SU-DHL-6 (cell line): ENCODE results near the gene LIPM.

ENCODE experiments used
- H2AFZ ChIP-seq: fragments of 200-600 bp; sonication (generic); 2 replicates; pipeline ENCODE4 v1.6.1; 2014; ENCODE audit warnings: low read depth, mild to moderate bottlenecking, moderate library complexity, mixed read lengths, antibody characterized with exemption, low read length; ENCODE audit not compliant: severe bottlenecking
- H3F3A ChIP-seq: fragments of 200-600 bp; shearing (Covaris generic); 2 replicates; pipeline ENCODE4 v1.6.0; 2016; ENCODE audit warnings: antibody characterized with exemption, mild to moderate bottlenecking; ENCODE audit not compliant: insufficient read depth
- H3K27ac ChIP-seq: fragments of 200-600 bp; sonication (generic); 2 replicates; pipeline ENCODE4 v1.5.1; 2016; ENCODE audit warnings: low read depth, mild to moderate bottlenecking, low read length, moderate library complexity, mixed read lengths
- H3K27me3 ChIP-seq: fragments of 200-600 bp; sonication (generic), shearing (Covaris generic); 2 replicates; pipeline ENCODE4 v1.6.0; 2014; ENCODE audit warnings: mild to moderate bottlenecking, low read length
- H3K36me3 ChIP-seq: fragments of 200-600 bp; sonication (generic); 2 replicates; pipeline ENCODE4 v1.6.1; 2014; ENCODE audit warnings: mild to moderate bottlenecking, low read length, mixed read lengths
- H3K4me2 ChIP-seq: fragments of 300-600, 200-600 bp; shearing (Covaris generic), sonication (generic); 2 replicates; pipeline ENCODE4 v1.6.0; 2014; ENCODE audit warnings: low read length, low read depth, mild to moderate bottlenecking; ENCODE audit not compliant: poor library complexity, severe bottlenecking
- H3K4me3 ChIP-seq: fragments of 200-600 bp; sonication (generic); 2 replicates; pipeline ENCODE4 v1.5.1; 2014; ENCODE audit warnings: antibody characterized with exemption, low read length, mild to moderate bottlenecking, mixed read lengths; ENCODE audit not compliant: insufficient read depth, poor library complexity, severe bottlenecking
- H3K79me2 ChIP-seq: fragments of 200-600 bp; sonication (generic); 2 replicates; pipeline ENCODE4 v1.6.1; 2014; ENCODE audit warnings: mild to moderate bottlenecking, low read length, moderate library complexity; ENCODE audit not compliant: insufficient read depth
- H3K9ac ChIP-seq: fragments of 200-600 bp; sonication (generic); 2 replicates; pipeline ENCODE4 v1.7.0; 2014; ENCODE audit warnings: mild to moderate bottlenecking, low read length
- H3K9me2 ChIP-seq: fragments of 200-600 bp; sonication (generic); replicated peaks from 2 replicates; pipeline ENCODE4 v1.6.1; 2014; ENCODE audit warnings: low read length; ENCODE audit not compliant: insufficient read depth
- H3K9me3 ChIP-seq: fragments of 200-600 bp; sonication (generic); 2 replicates; pipeline ENCODE4 v1.6.1; 2014; ENCODE audit warnings: low read length, mixed read lengths; ENCODE audit not compliant: insufficient read depth
- H4K20me1 ChIP-seq: fragments of 200-600 bp; sonication (generic); 2 replicates; pipeline ENCODE4 v1.6.1; 2014; ENCODE audit warnings: low read depth, mild to moderate bottlenecking, antibody characterized with exemption, low read length, moderate library complexity, mixed read lengths
- EZH2phosphoT487 ChIP-seq: fragments of 200-600 bp; sonication (generic), shearing (Covaris generic); conservative IDR thresholded peaks from 2 replicates; pipeline ENCODE4 v1.6.1; 2018; ENCODE audit warnings: mild to moderate bottlenecking, antibody characterized with exemption, low read length, moderate library complexity, mixed read lengths
- TF ChIP-seq, protein P1 (sequence below): fragments of 200-600 bp; sonication (generic); IDR thresholded peaks from one replicate; pipeline ENCODE4 v1.5.1; 2017; ENCODE audit warnings: antibody characterized with exemption, mild to moderate bottlenecking, low read length, moderate library complexity; ENCODE audit not compliant: insufficient read depth, poor library complexity, severe bottlenecking

The LIPM gene

DNA sequence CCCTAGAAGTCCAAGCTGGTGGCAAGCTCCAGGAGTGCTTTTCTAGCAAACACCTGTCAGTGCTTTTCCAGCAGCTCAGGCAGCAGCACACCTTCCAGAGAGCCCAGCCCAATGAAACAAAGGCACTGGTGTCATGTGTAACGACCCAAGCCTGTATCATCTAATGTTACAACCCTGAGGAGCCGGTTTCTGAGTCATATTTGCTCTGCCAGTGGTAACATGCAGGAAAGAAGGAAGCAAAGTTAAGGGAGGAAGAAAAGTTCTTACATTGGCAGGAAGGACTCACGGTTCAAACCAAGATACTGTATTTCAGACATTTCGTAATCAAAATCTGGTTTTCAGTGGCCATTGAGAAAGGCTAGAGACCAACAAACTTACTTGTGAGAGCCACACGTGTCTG is 49.2 kb downstream of the LIPM start, which contains the start of gene ANKRD22:
Gene ANKRD22 (minus strand): TSS at position 139 of the 400 bp plus-strand sequence. CDS start 237 bp downstream, outside the sequence.
- no peak within 1 kb of the TSS for H3K4me3 ChIP-seq
- H3K36me3 ChIP-seq, result no peaks in the 10 kb centered on the region
- TF ChIP-seq, protein P1, sequence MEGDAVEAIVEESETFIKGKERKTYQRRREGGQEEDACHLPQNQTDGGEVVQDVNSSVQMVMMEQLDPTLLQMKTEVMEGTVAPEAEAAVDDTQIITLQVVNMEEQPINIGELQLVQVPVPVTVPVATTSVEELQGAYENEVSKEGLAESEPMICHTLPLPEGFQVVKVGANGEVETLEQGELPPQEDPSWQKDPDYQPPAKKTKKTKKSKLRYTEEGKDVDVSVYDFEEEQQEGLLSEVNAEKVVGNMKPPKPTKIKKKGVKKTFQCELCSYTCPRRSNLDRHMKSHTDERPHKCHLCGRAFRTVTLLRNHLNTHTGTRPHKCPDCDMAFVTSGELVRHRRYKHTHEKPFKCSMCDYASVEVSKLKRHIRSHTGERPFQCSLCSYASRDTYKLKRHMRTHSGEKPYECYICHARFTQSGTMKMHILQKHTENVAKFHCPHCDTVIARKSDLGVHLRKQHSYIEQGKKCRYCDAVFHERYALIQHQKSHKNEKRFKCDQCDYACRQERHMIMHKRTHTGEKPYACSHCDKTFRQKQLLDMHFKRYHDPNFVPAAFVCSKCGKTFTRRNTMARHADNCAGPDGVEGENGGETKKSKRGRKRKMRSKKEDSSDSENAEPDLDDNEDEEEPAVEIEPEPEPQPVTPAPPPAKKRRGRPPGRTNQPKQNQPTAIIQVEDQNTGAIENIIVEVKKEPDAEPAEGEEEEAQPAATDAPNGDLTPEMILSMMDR, result no peak
- no peak for TF ChIP-seq EZH2phosphoT487
- H3K9ac ChIP-seq, result no peak within 1 kb of the TSS
- no peaks in the 10 kb centered on the region for H3K9me2 ChIP-seq
- no peaks in the 10 kb centered on the region for H3F3A ChIP-seq
- H2AFZ ChIP-seq, result no peak within 1 kb of the TSS
- H4K20me1 ChIP-seq, result no peaks in the 10 kb centered on the region
- H3K27ac ChIP-seq, result no peak within 1 kb of the TSS
- H3K27me3 ChIP-seq, result no peaks in the 10 kb centered on the region
- no peaks in the 10 kb centered on the region for H3K79me2 ChIP-seq
- no peaks in the 10 kb centered on the region for H3K9me3 ChIP-seq
- no peak within 1 kb of the TSS for H3K4me2 ChIP-seq

DNA sequence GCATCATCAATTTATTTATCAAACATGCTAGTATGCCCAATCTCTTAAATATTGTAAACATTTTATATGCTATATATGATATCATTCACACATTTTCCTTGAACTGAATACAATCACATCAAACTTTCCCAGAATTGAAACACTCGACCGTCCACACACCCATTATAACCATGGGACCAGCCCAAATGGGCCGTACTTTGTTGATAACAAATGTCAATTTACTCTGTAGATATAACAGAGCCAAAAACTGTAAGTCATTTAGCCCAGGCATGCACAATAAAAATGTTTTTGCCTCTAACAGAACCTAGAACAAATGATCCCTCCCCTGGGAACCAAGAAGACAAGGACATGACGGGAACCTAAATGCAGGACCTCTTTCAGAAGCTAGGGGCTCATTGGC is 49.8 kb downstream of the LIPM start:
- H3K36me3 ChIP-seq, result no peaks in the 10 kb centered on the region
- no peak overlapping the region for H3K4me3 ChIP-seq
- H3K27me3 ChIP-seq, result no peaks in the 10 kb centered on the region
- H3K9me3 ChIP-seq, result no peaks in the 10 kb centered on the region
- H3K79me2 ChIP-seq, result no peaks in the 10 kb centered on the region
- no peaks in the 10 kb centered on the region for H3K9me2 ChIP-seq
- no peaks in the 10 kb centered on the region for H3F3A ChIP-seq
- no peak overlapping the region for H3K9ac ChIP-seq
- H4K20me1 ChIP-seq, result no peaks in the 10 kb centered on the region
- TF ChIP-seq, protein P1, result no peak
- TF ChIP-seq EZH2phosphoT487, result no peak
- H3K4me2 ChIP-seq, result no peak overlapping the region
- H3K27ac ChIP-seq, result no peak overlapping the region
- no peak overlapping the region for H2AFZ ChIP-seq

DNA sequence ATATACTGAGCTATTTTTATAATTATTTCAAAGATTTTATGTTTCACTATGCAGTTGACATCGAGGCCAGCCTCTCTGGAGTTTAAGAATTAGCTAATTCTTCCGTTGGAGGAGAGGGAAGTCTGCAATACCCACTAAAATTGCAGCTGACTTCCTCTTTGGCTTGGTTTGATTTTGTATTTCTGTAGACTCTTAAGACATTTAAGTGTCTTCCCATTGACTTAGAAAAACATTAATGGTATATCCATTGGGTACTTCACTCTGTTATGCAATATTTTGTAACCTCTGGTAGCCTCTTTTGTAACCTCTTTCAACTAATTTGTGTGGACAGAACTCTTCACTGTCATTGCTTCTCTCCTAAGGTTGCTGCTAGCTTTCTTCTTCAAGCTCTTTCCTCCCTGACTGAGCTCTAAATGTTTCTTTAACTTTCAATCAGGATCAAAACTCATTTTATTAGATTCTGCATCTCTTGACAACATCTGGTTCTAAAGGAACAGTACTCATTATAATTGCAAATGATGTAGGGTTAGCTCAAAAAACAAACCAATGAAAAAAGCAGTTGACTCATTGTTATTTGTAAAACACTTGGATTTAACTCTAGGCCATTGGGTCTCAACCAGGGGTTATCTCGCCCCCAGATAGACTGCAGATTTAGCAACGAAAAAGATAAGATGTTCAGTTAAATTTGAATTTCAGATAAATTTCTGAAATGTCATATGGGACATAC is 50.8 kb downstream of the LIPM start:
- TF ChIP-seq, protein P1, result no peak
- TF ChIP-seq EZH2phosphoT487, result no peak
- Histone ChIP-seq H3K36me3 (no peaks in the 10 kb centered on the region), H3K4me3 (no peak overlapping the region), H3K79me2 (no peaks in the 10 kb centered on the region), H3K27ac (no peak overlapping the region), H4K20me1 (no peaks in the 10 kb centered on the region), H3K9me2 (no peaks in the 10 kb centered on the region), H3K27me3 (no peaks in the 10 kb centered on the region), H3F3A (no peaks in the 10 kb centered on the region), H2AFZ (no peak overlapping the region), H3K9me3 (no peaks in the 10 kb centered on the region), H3K4me2 (no peak overlapping the region), H3K9ac (no peak overlapping the region)
